GM10847 (cell line): ENCODE data around the gene MAP7D3.

Experiments used
- POLR2A ChIP-seq: IDR thresholded peaks from 2 replicates; pipeline ENCODE4 v1.6.1; 2011; ENCODE audit not compliant: insufficient read length; ENCODE audit errors: extremely low read depth

Gene MAP7D3

DNA sequence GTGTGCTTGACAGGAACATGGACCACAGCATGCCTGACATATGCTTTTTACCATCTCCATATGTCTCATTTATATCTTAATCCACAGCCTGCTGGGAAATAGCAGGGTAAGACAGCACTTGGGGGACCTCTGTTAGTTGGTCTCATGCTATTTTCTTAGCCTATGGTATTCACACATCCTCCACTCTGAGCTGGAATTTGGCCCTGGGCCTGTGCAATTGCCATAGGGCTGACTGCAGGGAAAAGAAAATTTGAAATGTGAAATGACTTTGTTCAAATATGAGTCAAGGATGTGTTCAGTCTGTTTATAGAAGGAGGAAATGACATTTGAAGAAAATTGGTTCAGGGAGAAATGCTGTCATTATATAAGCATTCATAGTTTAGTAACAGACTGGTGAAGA lies 9.6 kb upstream of the MAP7D3 start:
- no peak for TF ChIP-seq POLR2A

- no peak for TF ChIP-seq POLR2A
Observed at GRCh38 chrX:136259543-136259942, 8.3 kb upstream of the MAP7D3 start.

GRCh38 chrX:136258951-136259350 lies 7.8 kb upstream of the MAP7D3 start:
- TF ChIP-seq POLR2A = no peak

GRCh38 chrX:136256026-136256425 lies 4.8 kb upstream of the MAP7D3 start:
- no peak for TF ChIP-seq POLR2A

DNA sequence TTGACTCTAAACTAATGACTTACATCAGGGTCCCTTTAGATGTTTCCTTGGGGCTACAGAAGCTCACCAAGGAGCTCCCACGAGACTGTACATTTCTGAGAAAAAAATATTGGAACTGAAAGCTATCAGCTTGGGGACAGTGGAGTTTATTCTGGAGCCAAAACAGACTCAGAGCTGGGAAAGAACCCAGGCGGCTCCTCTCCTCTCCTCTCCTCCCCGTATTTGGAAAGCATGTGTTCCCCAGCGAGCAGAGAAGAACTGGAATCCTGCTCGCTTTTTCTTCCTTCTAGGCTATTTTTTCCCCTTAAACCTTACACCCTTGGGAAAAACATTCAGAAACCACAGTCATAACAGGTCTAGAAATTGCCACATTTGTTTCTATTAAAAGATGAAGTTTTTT lies 4.3 kb upstream of the MAP7D3 start:
- TF ChIP-seq POLR2A = no peak

DNA sequence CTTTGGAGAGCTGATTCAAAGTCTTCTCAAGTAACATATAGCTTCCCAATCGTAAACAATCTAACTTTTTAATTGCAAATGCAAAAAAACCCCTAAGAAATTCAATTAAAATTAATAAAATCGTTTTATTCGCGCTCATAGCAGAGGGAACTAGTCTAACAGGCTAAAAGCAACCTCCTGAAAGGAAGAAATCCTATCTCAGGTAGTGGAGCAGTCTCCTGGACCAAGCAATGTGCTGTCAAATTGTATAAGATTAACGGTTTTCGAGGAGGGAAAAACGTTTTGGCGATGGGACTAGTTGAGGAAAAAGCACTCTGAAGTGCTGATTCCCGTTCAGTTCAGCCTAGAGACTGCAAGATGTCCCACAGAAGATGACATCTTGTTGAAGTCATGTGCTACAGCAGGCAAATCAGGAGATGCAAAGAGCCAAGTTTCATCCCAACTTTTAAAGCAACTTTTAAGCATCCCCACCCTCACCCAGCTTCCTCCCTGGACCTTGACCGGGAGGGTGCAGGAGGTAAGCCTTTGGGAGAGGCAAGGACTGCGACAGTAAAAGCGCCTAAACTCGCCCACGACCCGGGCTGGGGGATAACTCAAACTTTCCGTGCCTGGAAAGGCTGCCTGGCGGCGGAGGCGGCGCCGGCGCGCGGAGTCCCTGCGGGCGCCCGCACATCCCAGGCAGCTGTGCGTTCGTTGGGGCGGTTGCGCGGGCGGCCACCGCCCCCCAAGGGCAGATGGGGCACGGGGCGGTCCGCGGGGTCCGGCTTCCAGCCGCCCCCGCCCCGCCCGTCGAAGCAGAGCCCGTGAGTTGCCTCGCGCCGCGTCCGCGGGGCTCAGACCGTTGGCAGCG lies 784 bp downstream of the MAP7D3 start:
- no peak for TF ChIP-seq POLR2A

- no peak for TF ChIP-seq POLR2A
Observed at GRCh38 chrX:136246201-136246600, 5.0 kb downstream of the MAP7D3 start.

DNA sequence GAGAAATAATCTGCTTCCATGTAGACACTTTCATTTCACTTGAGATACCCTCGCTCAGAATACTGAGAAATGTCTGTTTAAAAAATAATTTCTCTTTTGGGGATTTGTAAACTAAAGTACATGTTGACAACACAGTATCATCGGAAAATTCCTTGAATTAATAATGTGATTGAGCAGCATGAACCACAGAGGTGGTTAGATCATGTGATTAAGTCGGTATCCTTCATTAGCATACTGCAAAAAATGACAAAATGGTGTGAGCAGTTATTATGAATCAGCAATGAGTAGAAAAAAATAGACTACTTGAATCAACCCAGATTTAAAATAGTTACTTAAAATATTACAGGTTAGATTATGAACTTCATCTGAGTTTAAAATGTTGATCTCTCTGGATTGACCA lies 14.1 kb downstream of the MAP7D3 start:
- TF ChIP-seq POLR2A = no peak

DNA sequence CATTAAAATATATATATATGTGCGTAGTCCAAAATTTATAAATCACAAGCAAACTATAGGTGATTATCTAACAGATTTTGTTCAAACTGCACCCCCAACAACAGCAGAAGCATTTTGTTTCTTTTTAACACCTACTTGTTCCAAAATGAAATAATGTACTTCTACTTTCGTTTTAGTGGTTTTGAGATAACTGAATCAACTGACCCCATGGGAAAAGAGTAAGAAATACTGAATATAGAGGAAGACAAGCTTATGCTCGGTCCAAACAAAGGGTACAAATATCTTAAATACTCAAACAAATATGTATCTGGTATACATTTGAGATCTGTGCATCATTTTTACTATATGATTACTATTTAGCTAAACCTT lies 22.4 kb downstream of the MAP7D3 start:
- TF ChIP-seq POLR2A = no peak

- TF ChIP-seq POLR2A = no peak
Observed at GRCh38 chrX:136227948-136228838, 23.0 kb downstream of the MAP7D3 start.

DNA sequence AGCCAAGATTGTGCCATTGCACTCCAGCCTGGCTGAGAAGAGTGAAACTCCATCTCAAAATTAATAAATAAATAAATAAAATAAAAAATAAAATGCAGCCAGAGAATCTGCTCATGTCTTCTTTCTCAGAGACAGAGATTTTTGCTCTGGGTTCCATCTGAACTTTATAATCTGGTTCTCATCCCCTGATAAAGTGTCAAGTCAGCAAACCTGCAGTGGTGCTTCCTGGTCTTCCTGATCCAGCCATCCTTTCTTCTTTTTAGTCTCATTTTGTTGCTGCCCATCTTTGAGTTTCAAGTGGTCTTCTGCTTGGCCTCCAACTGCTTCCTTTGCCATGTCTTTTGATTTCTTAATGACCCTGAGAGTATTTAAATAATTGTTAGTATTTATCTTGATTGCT lies 24.1 kb downstream of the MAP7D3 start:
- no peak for TF ChIP-seq POLR2A

- no peak for TF ChIP-seq POLR2A
Observed at GRCh38 chrX:136221851-136222513, 29.2 kb downstream of the MAP7D3 start.

DNA sequence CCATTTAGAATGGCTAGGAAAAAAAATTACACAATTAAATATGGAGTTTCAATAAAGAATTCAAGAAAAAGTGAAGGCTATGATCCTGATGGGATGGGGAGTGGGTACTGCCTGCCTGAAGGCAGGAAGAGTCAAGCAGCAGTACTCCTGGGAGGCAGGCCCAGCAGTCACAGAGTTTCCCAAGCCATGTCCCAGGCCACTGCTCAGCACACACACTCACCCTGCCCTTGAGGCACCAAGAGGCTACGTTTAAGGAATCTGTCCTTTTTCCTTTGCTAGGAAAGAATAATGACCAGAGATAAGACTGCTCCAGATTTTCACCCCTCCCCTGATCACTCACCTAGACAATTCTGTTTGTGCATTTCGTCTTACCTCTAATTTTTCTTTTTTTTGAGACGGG lies 30.2 kb downstream of the MAP7D3 start:
- no peak for TF ChIP-seq POLR2A

GRCh38 chrX:136220540-136220939 lies 30.7 kb downstream of the MAP7D3 start:
- TF ChIP-seq POLR2A = no peak

DNA sequence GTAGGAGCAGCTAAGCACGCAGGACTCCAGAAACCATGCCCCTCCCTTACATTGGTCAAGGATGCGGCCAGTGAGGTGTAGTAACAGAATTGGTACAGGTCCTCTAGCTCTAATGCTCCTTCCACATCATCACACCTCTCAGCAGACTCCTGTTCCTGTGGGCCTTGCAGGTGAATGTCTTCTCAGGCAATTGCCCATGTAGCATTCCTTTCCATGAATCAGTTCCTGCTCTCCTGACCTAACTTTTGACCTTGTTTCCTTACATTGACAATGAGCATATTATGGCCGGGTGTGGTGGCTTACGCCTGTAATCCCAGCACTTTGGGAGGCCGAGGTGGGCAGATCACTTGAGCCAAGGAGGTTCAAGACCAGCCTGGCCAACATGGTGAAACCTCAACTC lies 31.3 kb downstream of the MAP7D3 start:
- no peak for TF ChIP-seq POLR2A

- TF ChIP-seq POLR2A = no peak
Observed at GRCh38 chrX:136215559-136215958, 35.6 kb downstream of the MAP7D3 start.

DNA sequence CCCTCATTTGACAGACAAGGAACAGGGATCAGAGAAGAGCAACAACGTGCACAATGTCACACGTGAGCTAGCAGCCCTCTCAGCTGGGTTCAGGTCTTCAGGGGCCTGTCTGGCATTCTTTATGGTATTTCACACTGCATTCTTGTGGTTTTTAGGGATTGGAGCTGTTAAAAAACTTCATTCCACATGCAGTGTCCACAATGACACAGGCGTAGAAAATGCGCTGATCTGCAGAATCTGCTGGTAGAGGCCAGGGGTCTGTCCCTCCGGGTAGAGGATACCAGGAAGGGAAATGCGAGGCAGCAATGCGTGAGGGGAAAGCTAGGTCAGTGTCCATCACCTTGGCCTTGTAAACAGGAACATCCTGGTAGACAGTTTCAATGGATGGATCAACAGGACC lies 36.6 kb downstream of the MAP7D3 start:
- no peak for TF ChIP-seq POLR2A
